Subcutaneous adipose tissue (tissue), 4 donors: ENCODE data around the gene GUK1. TPM values are rescaled to one million over a fixed set of nuclear protein-coding genes. Genes with fewer than 3 reads are reported as not detected.

ENCODE experiments used
- CTCF ChIP-seq: fragments of 450-650 bp; IDR thresholded peaks from one replicate; pipeline ENCODE4 v1.5.1; 2016; ENCODE audit warnings: low read depth, mild to moderate bottlenecking, control low read depth, antibody characterized with exemption, moderate library complexity
- total RNA-seq, 4 donors: library from RNA; depleted of rRNA; stranded (reverse); fragments of >200 nt; gene quantifications; one replicate each; pipeline ENCODE4 v1.1.0, GENCODE V29; 2016

Gene GUK1
- total RNA-seq, 4 donors from 2014 or later, result 179 to 306 (median 285) TPM

- TF ChIP-seq CTCF, result no peak
Measured at GRCh38 chr1:228148196-228148861, 8.2 kb downstream of the GUK1 start.

GRCh38 chr1:228148935-228149405, 8.9 kb downstream of the GUK1 start:
- TF ChIP-seq CTCF, result no peak

GRCh38 chr1:228149406-228150119, 9.5 kb downstream of the GUK1 start, which contains the start of gene GJC2:
GJC2 (plus strand) TSS chr1:228149930; CDS start chr1:228157759, 7,829 bp downstream.
- no peak for TF ChIP-seq CTCF

GRCh38 chr1:228150120-228150460, 10.0 kb downstream of the GUK1 start:
- TF ChIP-seq CTCF, result no peak

- no peak for TF ChIP-seq CTCF
Measured at GRCh38 chr1:228150461-228151179, 10.5 kb downstream of the GUK1 start.

- no peak for TF ChIP-seq CTCF
Measured at GRCh38 chr1:228151180-228151925, 11.3 kb downstream of the GUK1 start.
